GM23338 (cell line): Measurements from ENCODE around the gene DNAAF3.

Experiments
- CREB1 ChIP-seq: fragments of 250-450 bp; sonication (Bioruptor Pico); IDR thresholded peaks from 2 replicates; pipeline ENCODE4 v1.5.0; 2020; ENCODE audit warnings: low read depth, mild to moderate bottlenecking, moderate library complexity
- EZH2 ChIP-seq: fragments of 200-600 bp; sonication (generic); IDR thresholded peaks from one replicate; pipeline ENCODE4 v1.8.0; 2017; ENCODE audit warnings: antibody characterized with exemption, mild to moderate bottlenecking, low read depth; ENCODE audit not compliant: unreplicated experiment
- EZH2phosphoT487 ChIP-seq: fragments of 200-600 bp; sonication (generic); IDR thresholded peaks from one replicate; pipeline ENCODE4 v1.8.1; 2018; ENCODE audit warnings: antibody characterized with exemption; ENCODE audit not compliant: unreplicated experiment
- JUNB ChIP-seq: IDR thresholded peaks from one replicate; pipeline ENCODE4 v1.6.1; 2016; ENCODE audit warnings: antibody characterized with exemption; ENCODE audit not compliant: unreplicated experiment
- POLR2AphosphoS5 ChIP-seq: IDR thresholded peaks from 2 replicates; pipeline ENCODE4 v1.6.1; 2016; ENCODE audit warnings: antibody characterized with exemption, low read depth
- TF ChIP-seq, protein P1 (sequence below), 2 experiments: fragments of 200-600 bp in 1 of 2; sonication (generic) in 1 of 2; conservative IDR thresholded peaks; 2 replicates each; pipeline versions ENCODE4 v1.5.1 to v1.6.1; 2016 to 2017; ENCODE audit warnings: antibody characterized with exemption in 2 of 2, low read depth in 2 of 2, mild to moderate bottlenecking in 2 of 2, moderate library complexity in 1 of 2
- TF ChIP-seq, protein P2 (sequence below): IDR thresholded peaks from one replicate; pipeline ENCODE4 v1.6.1; 2018; ENCODE audit warnings: antibody characterized with exemption; ENCODE audit not compliant: unreplicated experiment
- TF ChIP-seq, protein P3 (sequence below): fragments of 250-450 bp; sonication (Bioruptor Pico); IDR thresholded peaks from 2 replicates; pipeline ENCODE4 v1.5.0; 2020; ENCODE audit warnings: mild to moderate bottlenecking, moderate library complexity

DNA sequence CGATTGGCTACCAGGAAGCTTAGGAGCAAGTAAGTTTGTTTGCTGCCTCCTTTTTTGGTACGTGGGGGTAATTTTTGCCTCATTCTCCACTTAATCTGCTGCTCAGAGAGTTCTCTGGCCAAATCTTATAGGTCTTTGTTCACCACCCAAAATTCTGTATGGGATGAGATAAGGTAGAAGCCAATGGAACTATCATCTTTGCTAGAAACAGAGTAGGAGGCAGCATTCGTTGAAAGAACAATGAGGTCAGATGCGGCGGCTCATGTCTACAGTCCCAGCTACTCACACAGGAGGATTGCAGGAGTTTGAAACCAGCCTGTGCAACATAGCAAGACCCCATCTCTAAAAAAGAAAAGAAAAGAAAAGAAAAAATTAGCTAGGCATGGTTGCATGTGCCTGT is 5.0 kb upstream of the DNAAF3 start:
- TF ChIP-seq POLR2AphosphoS5 (no peak), JUNB (no peak), CREB1 (CRISPR knock-in tag) (no peak), EZH2phosphoT487 (no peak), EZH2 (no peak)
- TF ChIP-seq, protein P1, sequence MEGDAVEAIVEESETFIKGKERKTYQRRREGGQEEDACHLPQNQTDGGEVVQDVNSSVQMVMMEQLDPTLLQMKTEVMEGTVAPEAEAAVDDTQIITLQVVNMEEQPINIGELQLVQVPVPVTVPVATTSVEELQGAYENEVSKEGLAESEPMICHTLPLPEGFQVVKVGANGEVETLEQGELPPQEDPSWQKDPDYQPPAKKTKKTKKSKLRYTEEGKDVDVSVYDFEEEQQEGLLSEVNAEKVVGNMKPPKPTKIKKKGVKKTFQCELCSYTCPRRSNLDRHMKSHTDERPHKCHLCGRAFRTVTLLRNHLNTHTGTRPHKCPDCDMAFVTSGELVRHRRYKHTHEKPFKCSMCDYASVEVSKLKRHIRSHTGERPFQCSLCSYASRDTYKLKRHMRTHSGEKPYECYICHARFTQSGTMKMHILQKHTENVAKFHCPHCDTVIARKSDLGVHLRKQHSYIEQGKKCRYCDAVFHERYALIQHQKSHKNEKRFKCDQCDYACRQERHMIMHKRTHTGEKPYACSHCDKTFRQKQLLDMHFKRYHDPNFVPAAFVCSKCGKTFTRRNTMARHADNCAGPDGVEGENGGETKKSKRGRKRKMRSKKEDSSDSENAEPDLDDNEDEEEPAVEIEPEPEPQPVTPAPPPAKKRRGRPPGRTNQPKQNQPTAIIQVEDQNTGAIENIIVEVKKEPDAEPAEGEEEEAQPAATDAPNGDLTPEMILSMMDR (conservative IDR thresholded peaks at IDR 0.05; ENCODE audit: low read depth in 2 of 2) = no peak
- TF ChIP-seq, protein P2, sequence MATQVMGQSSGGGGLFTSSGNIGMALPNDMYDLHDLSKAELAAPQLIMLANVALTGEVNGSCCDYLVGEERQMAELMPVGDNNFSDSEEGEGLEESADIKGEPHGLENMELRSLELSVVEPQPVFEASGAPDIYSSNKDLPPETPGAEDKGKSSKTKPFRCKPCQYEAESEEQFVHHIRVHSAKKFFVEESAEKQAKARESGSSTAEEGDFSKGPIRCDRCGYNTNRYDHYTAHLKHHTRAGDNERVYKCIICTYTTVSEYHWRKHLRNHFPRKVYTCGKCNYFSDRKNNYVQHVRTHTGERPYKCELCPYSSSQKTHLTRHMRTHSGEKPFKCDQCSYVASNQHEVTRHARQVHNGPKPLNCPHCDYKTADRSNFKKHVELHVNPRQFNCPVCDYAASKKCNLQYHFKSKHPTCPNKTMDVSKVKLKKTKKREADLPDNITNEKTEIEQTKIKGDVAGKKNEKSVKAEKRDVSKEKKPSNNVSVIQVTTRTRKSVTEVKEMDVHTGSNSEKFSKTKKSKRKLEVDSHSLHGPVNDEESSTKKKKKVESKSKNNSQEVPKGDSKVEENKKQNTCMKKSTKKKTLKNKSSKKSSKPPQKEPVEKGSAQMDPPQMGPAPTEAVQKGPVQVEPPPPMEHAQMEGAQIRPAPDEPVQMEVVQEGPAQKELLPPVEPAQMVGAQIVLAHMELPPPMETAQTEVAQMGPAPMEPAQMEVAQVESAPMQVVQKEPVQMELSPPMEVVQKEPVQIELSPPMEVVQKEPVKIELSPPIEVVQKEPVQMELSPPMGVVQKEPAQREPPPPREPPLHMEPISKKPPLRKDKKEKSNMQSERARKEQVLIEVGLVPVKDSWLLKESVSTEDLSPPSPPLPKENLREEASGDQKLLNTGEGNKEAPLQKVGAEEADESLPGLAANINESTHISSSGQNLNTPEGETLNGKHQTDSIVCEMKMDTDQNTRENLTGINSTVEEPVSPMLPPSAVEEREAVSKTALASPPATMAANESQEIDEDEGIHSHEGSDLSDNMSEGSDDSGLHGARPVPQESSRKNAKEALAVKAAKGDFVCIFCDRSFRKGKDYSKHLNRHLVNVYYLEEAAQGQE = no peak
- TF ChIP-seq, protein P3, sequence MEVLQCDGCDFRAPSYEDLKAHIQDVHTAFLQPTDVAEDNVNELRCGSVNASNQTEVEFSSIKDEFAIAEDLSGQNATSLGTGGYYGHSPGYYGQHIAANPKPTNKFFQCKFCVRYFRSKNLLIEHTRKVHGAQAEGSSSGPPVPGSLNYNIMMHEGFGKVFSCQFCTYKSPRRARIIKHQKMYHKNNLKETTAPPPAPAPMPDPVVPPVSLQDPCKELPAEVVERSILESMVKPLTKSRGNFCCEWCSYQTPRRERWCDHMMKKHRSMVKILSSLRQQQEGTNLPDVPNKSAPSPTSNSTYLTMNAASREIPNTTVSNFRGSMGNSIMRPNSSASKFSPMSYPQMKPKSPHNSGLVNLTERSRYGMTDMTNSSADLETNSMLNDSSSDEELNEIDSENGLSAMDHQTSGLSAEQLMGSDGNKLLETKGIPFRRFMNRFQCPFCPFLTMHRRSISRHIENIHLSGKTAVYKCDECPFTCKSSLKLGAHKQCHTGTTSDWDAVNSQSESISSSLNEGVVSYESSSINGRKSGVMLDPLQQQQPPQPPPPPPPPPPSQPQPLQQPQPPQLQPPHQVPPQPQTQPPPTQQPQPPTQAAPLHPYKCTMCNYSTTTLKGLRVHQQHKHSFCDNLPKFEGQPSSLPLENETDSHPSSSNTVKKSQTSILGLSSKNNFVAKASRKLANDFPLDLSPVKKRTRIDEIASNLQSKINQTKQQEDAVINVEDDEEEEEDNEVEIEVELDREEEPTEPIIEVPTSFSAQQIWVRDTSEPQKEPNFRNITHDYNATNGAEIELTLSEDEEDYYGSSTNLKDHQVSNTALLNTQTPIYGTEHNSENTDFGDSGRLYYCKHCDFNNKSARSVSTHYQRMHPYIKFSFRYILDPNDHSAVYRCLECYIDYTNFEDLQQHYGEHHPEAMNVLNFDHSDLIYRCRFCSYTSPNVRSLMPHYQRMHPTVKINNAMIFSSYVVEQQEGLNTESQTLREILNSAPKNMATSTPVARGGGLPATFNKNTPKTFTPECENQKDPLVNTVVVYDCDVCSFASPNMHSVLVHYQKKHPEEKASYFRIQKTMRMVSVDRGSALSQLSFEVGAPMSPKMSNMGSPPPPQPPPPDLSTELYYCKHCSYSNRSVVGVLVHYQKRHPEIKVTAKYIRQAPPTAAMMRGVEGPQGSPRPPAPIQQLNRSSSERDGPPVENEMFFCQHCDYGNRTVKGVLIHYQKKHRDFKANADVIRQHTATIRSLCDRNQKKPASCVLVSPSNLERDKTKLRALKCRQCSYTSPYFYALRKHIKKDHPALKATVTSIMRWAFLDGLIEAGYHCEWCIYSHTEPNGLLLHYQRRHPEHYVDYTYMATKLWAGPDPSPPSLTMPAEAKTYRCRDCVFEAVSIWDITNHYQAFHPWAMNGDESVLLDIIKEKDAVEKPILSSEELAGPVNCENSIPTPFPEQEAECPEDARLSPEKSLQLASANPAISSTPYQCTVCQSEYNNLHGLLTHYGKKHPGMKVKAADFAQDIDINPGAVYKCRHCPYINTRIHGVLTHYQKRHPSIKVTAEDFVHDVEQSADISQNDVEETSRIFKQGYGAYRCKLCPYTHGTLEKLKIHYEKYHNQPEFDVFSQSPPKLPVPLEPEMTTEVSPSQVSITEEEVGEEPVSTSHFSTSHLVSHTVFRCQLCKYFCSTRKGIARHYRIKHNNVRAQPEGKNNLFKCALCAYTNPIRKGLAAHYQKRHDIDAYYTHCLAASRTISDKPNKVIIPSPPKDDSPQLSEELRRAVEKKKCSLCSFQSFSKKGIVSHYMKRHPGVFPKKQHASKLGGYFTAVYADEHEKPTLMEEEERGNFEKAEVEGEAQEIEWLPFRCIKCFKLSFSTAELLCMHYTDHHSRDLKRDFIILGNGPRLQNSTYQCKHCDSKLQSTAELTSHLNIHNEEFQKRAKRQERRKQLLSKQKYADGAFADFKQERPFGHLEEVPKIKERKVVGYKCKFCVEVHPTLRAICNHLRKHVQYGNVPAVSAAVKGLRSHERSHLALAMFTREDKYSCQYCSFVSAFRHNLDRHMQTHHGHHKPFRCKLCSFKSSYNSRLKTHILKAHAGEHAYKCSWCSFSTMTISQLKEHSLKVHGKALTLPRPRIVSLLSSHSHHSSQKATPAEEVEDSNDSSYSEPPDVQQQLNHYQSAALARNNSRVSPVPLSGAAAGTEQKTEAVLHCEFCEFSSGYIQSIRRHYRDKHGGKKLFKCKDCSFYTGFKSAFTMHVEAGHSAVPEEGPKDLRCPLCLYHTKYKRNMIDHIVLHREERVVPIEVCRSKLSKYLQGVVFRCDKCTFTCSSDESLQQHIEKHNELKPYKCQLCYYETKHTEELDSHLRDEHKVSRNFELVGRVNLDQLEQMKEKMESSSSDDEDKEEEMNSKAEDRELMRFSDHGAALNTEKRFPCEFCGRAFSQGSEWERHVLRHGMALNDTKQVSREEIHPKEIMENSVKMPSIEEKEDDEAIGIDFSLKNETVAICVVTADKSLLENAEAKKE (CRISPR knock-in tag) = no peak
